GM18870 (cell line): ENCODE results near the gene PI4KA.
"Not testable (repeated sequence)": the region's sequence is repeated elsewhere in the genome, so short reads cannot be mapped to it uniquely, and the experiment has no call there.

ENCODE experiments used
- ATAC-seq: cut with Tn5 transposase; IDR thresholded peaks from one replicate; pipeline ENCODE4 v1.9.1; 2021; ENCODE audit warnings: moderate library complexity; ENCODE audit not compliant: unreplicated experiment

Gene PI4KA

DNA sequence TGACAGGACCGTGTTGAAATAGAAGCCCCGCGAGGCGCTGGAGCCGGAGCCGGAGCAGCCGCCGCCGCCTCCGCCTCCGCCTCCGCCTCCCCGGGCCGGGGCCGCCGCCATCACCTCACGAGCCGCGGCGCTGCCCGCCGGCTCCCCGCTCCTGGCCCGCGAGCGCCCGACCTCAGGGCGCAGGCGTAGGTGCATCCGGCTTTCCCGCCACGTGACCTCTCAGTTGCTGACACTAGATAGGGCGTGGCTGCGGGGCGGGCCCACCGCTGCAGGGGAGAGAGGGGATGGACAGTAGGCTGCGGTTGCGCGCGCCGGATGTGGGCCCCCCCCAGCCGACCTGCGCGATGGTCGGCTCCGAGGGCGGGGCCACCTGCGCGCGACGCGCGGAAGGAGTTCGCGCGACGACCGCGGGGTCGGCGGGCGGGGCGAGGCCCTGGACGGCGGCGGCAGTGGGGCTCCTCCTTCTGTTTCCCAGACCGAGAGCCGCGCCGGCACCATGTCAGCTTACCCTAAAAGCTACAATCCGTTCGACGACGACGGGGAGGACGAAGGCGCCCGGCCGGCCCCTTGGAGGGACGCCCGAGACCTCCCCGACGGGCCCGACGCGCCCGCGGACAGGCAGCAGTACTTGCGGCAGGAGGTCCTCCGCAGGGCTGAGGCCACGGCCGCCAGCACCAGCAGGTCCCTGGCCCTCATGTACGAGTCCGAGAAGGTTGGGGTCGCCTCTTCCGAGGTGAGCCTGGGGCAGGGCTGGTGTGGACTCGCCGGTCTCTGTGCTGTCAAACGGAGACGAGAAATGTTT, at the start of gene PI4KA, which contains the start of gene SNAP29:
TSS of gene PI4KA (minus strand) at position 197 of the 802 bp plus-strand sequence. CDS start at position 111, 86 bp downstream.
TSS of gene SNAP29 (plus strand) at position 393 of the 802 bp plus-strand sequence. CDS start at position 497, 104 bp downstream.
- peak; percentile 88 for ATAC-seq

DNA sequence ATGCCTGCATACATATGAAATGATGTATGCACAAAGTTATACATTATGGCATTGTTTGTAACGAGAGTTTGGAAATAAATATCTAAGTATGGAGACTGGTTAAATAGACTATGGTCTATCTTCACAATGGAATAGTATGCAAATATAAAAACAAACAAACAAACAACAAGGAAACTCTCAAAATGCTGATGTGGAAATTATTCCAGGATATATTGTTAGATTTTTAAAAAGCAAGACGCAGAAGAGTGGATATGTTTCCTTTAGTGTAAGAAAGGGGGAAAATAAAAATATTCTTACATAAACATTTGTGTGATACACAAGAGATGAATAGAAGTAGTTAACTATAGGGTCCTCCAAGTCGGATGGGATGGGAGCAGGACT, 47.8 kb upstream of the PI4KA start:
- ATAC-seq = no peak

GRCh38 chr22:20905415-20906386, 47.1 kb upstream of the PI4KA start:
- no peak for ATAC-seq

- no peak for ATAC-seq
Measured at GRCh38 chr22:20904980-20905355, 46.4 kb upstream of the PI4KA start.

- no peak for ATAC-seq
Measured at GRCh38 chr22:20904008-20904979, 45.7 kb upstream of the PI4KA start.

DNA sequence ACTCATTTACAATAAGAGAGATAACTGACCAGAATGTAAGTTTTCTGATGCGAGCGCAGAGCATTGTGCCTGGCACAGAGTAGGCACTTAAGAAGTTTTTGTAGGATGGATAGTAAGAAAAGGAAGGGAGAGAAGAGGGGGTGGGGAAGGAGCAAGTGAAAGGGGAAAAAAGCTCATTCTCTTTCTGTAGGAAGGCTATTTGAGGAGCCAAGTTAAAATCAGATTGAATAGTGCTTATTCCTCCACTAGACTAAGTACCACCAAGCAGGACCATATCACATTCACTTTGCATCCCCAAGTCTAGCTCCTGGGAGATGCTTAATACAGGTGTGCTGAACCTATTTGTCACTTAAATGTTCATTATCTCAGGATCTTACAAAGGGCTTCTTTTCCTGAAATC, 44.5 kb upstream of the PI4KA start:
- ATAC-seq = no peak

- not testable (repeated sequence) for ATAC-seq
Measured at GRCh38 chr22:20901093-20902033, 42.8 kb upstream of the PI4KA start.

GRCh38 chr22:20899827-20900423, 41.3 kb upstream of the PI4KA start:
- ATAC-seq = no peak

DNA sequence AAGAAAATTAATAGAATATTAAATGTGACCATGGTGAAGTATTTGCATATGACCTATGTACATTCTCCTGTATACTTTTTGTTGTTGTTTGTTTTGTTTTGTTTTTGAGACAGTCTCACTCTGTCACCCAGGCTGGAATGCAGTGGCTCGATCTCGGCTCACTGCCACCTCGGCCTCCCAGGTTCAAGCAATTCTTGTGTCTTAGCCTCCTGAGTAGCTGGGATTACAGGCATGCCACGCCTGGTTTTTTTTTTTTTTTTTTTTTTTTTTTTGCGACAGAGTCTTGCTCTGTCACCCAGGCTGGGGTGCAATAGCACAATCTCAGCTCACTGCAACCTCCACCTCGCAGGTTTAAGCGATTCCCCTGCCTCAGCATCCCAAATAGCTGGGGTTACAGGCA, 39.1 kb upstream of the PI4KA start:
- ATAC-seq = not testable (repeated sequence)

GRCh38 chr22:20890975-20891374, 32.4 kb upstream of the PI4KA start:
- no peak for ATAC-seq

GRCh38 chr22:20889904-20890540, 31.4 kb upstream of the PI4KA start:
- no peak for ATAC-seq

GRCh38 chr22:20889025-20889704, 30.6 kb upstream of the PI4KA start:
- no peak for ATAC-seq

GRCh38 chr22:20887375-20887774, 28.8 kb upstream of the PI4KA start:
- ATAC-seq = no peak

- no peak for ATAC-seq
Measured at GRCh38 chr22:20885557-20886323, 27.1 kb upstream of the PI4KA start.

- ATAC-seq = no peak
Measured at GRCh38 chr22:20885017-20885556, 26.5 kb upstream of the PI4KA start.

DNA sequence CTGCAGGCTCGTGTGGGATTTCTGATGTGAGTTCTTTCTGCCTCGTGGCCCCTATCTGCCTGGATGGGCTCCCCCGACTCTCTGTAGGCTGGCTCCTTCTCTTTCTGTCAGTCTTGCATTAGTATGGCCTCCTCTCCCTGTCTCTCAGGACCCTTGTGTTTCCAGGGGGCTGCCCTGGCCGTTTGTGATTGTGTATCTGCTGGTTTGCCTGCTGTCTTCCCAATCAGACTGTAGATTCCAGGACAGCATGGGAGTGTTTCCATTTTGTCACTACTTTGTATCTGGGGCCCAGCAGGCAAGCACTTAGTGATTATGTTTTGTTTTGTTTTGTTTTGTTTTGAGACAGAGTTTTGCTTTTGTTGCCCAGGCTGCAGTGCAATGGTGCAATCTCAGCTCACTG, 25.8 kb upstream of the PI4KA start:
- no peak for ATAC-seq

GRCh38 chr22:20882855-20883254, 24.2 kb upstream of the PI4KA start:
- ATAC-seq = no peak
